ENCODE measurements around the gene PML.

PML gene

GRCh38 chr15:74011610-74012009 lies 17.1 kb downstream of the PML start:
- DNase-seq, result no peak

- DNase-seq, result no peak
Observed at GRCh38 chr15:74013374-74013894, 18.9 kb downstream of the PML start.

- DNase-seq, result no peak
Observed at GRCh38 chr15:74019734-74020133, 25.2 kb downstream of the PML start.

GRCh38 chr15:74022706-74023470 lies 28.4 kb downstream of the PML start:
- DNase-seq, result no peak

- DNase-seq, result no peak
Observed at GRCh38 chr15:74024687-74025086, 30.2 kb downstream of the PML start.

- no peak for DNase-seq
Observed at GRCh38 chr15:74025436-74025835, 30.9 kb downstream of the PML start.

- DNase-seq, result no peak
Observed at GRCh38 chr15:74027688-74028087, 33.2 kb downstream of the PML start.

GRCh38 chr15:74028646-74029045 lies 34.1 kb downstream of the PML start:
- no peak for DNase-seq

GRCh38 chr15:74032046-74032445 lies 37.5 kb downstream of the PML start:
- no peak for DNase-seq

- no peak for DNase-seq
Observed at GRCh38 chr15:74032606-74033561, 38.4 kb downstream of the PML start.

GRCh38 chr15:74034206-74034755 lies 39.8 kb downstream of the PML start:
- no peak for DNase-seq

GRCh38 chr15:74035121-74036017 lies 40.9 kb downstream of the PML start:
- DNase-seq, result no peak

- peak; percentile 75 for DNase-seq
Observed at GRCh38 chr15:74036271-74037170, 42.0 kb downstream of the PML start.

GRCh38 chr15:74037171-74038117 lies 42.9 kb downstream of the PML start:
- no peak for DNase-seq

- no peak for DNase-seq
Observed at GRCh38 chr15:74038707-74039655, 44.5 kb downstream of the PML start.

GRCh38 chr15:74039656-74040010 lies 45.1 kb downstream of the PML start:
- no peak for DNase-seq

GRCh38 chr15:74040109-74040850 lies 45.8 kb downstream of the PML start:
- peak; percentile 37 for DNase-seq

- no peak for DNase-seq
Observed at GRCh38 chr15:74041311-74041756, 46.8 kb downstream of the PML start.
